Loucy (cell line): Measurements from ENCODE around the gene ABHD2.

ENCODE experiments used
- H2AFZ ChIP-seq: fragments of 200-600 bp; sonication (generic); 2 replicates; pipeline ENCODE4 v1.6.0; 2016; ENCODE audit warnings: antibody characterized with exemption, mild to moderate bottlenecking, low read length, moderate library complexity
- H3F3A ChIP-seq: fragments of 200-600 bp; 2 replicates; pipeline ENCODE4 v1.6.0; 2016; ENCODE audit warnings: antibody characterized with exemption, low read depth, mild to moderate bottlenecking
- H3K27me3 ChIP-seq: fragments of 200-600 bp; sonication (generic); 2 replicates; pipeline ENCODE4 v1.6.1; 2014; ENCODE audit warnings: low read length, mild to moderate bottlenecking; ENCODE audit not compliant: insufficient read depth, poor library complexity, severe bottlenecking
- H3K36me3 ChIP-seq: fragments of 200-600 bp; sonication (generic); 2 replicates; pipeline ENCODE4 v1.6.1; 2016; ENCODE audit warnings: low read length; ENCODE audit not compliant: insufficient read depth
- H3K4me1 ChIP-seq: fragments of 200-600 bp; sonication (generic); 2 replicates; pipeline ENCODE4 v1.5.1; 2014; ENCODE audit warnings: low read length, mild to moderate bottlenecking; ENCODE audit not compliant: insufficient read depth, poor library complexity, severe bottlenecking
- H3K4me2 ChIP-seq: fragments of 200-600 bp; sonication (generic); 2 replicates; pipeline ENCODE4 v1.6.0; 2014; ENCODE audit warnings: antibody characterized with exemption, low read length, low read depth, mild to moderate bottlenecking; ENCODE audit not compliant: poor library complexity, severe bottlenecking
- H3K4me3 ChIP-seq: fragments of 200-600 bp; sonication (generic); 2 replicates; pipeline ENCODE4 v1.5.1; 2014; ENCODE audit warnings: low read length, mild to moderate bottlenecking, mixed read lengths; ENCODE audit not compliant: poor library complexity, severe bottlenecking
- H3K79me2 ChIP-seq: fragments of 200-600 bp; sonication (generic); 2 replicates; pipeline ENCODE4 v1.6.1; 2014; ENCODE audit warnings: low read length; ENCODE audit not compliant: insufficient read depth
- H3K9ac ChIP-seq: fragments of 200-600 bp; sonication (generic); 2 replicates; pipeline ENCODE4 v1.6.0; 2014; ENCODE audit warnings: mild to moderate bottlenecking, low read depth, low read length, moderate library complexity; ENCODE audit not compliant: poor library complexity, severe bottlenecking
- H3K9me2 ChIP-seq: fragments of 200-600 bp; sonication (generic); replicated peaks from 2 replicates; pipeline ENCODE4 v1.6.1; 2016; ENCODE audit warnings: low read depth, low read length, mixed read lengths
- H3K9me3 ChIP-seq: fragments of 200-600 bp; sonication (generic); 2 replicates; pipeline ENCODE4 v1.6.1; 2014; ENCODE audit warnings: mild to moderate bottlenecking, antibody characterized with exemption, low read length, low read depth; ENCODE audit not compliant: insufficient read depth
- H4K20me1 ChIP-seq: fragments of 200-600 bp; sonication (generic); 2 replicates; pipeline ENCODE4 v1.6.0; 2014; ENCODE audit warnings: antibody characterized with exemption, low read length, mild to moderate bottlenecking; ENCODE audit not compliant: insufficient read depth, poor library complexity, severe bottlenecking
- EZH2phosphoT487 ChIP-seq: fragments of 200-600 bp; IDR thresholded peaks from 2 replicates; pipeline ENCODE4 v1.6.1; 2018; ENCODE audit warnings: antibody characterized with exemption, mild to moderate bottlenecking, moderate library complexity, borderline replicate concordance
- TF ChIP-seq, protein P1 (sequence below): fragments of 200-600 bp; sonication (generic); conservative IDR thresholded peaks from 2 replicates; pipeline ENCODE4 v1.5.1; 2014; ENCODE audit warnings: mild to moderate bottlenecking, antibody characterized with exemption, low read length

The ABHD2 gene

DNA sequence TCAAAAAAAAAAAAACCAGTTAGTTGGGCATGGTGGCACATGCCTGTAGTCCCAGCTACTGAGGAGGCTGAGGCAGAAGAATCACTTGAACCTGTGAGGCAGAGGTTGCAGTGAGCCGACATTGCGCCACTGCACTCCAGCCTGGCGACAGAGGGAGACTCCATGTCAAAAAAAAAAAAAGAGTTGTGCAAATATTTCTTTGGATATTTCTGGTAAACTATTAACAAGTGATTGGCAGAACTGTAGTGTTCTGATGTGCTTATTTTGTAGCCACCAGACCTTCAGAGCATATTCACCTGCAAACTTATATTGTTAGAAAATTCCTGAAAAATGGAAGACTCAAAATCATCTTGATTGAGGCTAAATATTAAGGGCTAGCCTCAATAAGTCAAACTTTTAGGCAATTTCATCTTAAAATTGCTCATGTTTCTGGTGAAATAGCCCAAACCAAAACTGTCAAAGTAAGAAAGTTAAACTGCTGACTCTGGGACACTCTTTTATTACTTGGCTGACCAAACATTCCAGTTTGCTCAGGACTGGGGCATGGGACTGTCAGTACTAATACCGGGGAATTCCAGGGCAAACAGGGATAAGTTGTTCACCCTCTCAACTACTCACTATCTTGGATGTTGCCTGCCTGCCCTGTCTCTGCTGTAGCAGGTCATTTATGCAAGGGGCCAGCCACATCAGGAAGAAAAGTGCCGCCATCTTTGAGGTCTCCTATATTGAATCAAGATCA, 37.0 kb downstream of the ABHD2 start:
- H4K20me1 ChIP-seq = no peaks in the 10 kb centered on the region
- TF ChIP-seq, protein P1, sequence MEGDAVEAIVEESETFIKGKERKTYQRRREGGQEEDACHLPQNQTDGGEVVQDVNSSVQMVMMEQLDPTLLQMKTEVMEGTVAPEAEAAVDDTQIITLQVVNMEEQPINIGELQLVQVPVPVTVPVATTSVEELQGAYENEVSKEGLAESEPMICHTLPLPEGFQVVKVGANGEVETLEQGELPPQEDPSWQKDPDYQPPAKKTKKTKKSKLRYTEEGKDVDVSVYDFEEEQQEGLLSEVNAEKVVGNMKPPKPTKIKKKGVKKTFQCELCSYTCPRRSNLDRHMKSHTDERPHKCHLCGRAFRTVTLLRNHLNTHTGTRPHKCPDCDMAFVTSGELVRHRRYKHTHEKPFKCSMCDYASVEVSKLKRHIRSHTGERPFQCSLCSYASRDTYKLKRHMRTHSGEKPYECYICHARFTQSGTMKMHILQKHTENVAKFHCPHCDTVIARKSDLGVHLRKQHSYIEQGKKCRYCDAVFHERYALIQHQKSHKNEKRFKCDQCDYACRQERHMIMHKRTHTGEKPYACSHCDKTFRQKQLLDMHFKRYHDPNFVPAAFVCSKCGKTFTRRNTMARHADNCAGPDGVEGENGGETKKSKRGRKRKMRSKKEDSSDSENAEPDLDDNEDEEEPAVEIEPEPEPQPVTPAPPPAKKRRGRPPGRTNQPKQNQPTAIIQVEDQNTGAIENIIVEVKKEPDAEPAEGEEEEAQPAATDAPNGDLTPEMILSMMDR = no peak
- no peak for TF ChIP-seq EZH2phosphoT487
- no peaks in the 10 kb centered on the region for H3F3A ChIP-seq
- H3K36me3 ChIP-seq = peaks cover 55% of the 10 kb centered on the region; the same call in 1 of the 2 replicates
- H3K27me3 ChIP-seq = no peaks in the 10 kb centered on the region
- no peak overlapping the region for H3K4me3 ChIP-seq
- peaks cover 13% of the 10 kb centered on the region for H3K4me1 ChIP-seq
- H3K9me2 ChIP-seq = no peaks in the 10 kb centered on the region
- no peaks in the 10 kb centered on the region for H3K79me2 ChIP-seq
- no peaks in the 10 kb centered on the region for H3K9me3 ChIP-seq
- no peak overlapping the region for H3K4me2 ChIP-seq
- no peak overlapping the region for H3K9ac ChIP-seq
- H2AFZ ChIP-seq = no peak overlapping the region

DNA sequence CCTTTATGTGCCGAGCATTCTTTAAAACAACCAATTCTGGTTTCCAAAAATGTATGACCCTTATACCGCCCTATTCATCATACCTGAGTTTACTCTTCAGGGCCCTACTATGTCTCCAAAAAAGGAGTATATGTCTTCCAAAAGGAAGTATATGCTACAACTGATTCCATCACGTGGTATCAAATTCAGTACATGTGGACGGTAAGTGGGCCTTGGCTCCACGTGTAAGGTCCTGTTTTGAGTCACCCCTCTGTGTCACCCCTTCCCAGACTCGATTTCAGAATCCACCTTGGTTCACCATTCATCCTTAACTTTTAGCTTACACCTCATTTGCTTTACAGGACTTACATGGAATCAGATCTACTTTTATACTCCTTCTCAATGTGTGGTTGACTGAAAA, 37.8 kb downstream of the ABHD2 start:
- Histone ChIP-seq H3K4me2 (no peak overlapping the region), H3K36me3 (peaks cover 51% of the 10 kb centered on the region; the same call in 1 of the 2 replicates), H2AFZ (no peak overlapping the region), H4K20me1 (no peaks in the 10 kb centered on the region), H3K4me3 (no peak overlapping the region), H3K9me2 (no peaks in the 10 kb centered on the region), H3K9ac (no peak overlapping the region), H3K79me2 (no peaks in the 10 kb centered on the region), H3K9me3 (no peaks in the 10 kb centered on the region), H3F3A (no peaks in the 10 kb centered on the region), H3K4me1 (peaks cover 20% of the 10 kb centered on the region), H3K27me3 (no peaks in the 10 kb centered on the region)
- TF ChIP-seq, protein P1 = no peak
- TF ChIP-seq EZH2phosphoT487 = no peak

DNA sequence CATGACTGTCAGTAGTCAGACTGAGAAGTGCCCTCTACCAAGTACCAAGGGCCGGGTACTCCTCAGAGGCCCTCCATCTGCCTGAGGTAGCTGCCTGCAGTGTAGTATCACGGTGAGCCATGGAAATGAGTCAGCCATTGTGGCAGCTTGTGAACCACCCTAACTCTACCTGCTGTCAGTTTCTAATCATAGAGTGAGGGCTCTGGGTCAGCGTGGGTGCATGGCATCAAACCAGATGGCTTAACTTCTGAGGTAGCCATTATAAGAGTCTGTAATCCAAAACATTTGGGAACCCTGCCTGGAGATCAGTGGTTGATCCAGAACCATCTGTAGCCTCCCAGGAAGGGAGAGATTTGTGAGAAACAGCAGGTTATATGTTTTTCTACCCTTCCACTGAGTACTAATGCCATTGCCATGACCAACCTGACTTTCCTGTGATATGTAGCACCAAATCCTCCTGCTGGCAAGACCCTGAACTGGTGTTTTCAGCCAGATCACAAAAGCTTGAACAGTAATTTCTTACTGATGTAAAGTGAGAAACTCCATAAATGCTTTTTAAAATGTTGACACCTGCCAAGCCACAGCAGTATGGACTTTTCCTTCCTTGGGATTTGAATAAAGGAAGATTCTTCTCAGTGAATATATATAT, 38.9 kb downstream of the ABHD2 start:
- no peak overlapping the region for H3K4me2 ChIP-seq
- H3K9me2 ChIP-seq = no peaks in the 10 kb centered on the region
- no peaks in the 10 kb centered on the region for H3K79me2 ChIP-seq
- H3K36me3 ChIP-seq = peaks cover 51% of the 10 kb centered on the region; the same call in 1 of the 2 replicates
- H2AFZ ChIP-seq = no peak overlapping the region
- H3K4me3 ChIP-seq = no peak overlapping the region
- H4K20me1 ChIP-seq = no peaks in the 10 kb centered on the region
- TF ChIP-seq EZH2phosphoT487 = no peak
- TF ChIP-seq, protein P1 = 0 out of 2 replicates have a peak, but pooled peaks have one; percentile 8
- H3K27me3 ChIP-seq = no peaks in the 10 kb centered on the region
- H3K9ac ChIP-seq = no peak overlapping the region
- H3K4me1 ChIP-seq = peaks cover 32% of the 10 kb centered on the region
- no peaks in the 10 kb centered on the region for H3F3A ChIP-seq
- H3K9me3 ChIP-seq = no peaks in the 10 kb centered on the region
